Glomerular visceral epithelial cell (primary cell): ENCODE data around the gene PIKFYVE.
"Not testable (repeated sequence)": the region's sequence is repeated elsewhere in the genome, so short reads cannot be mapped to it uniquely, and the experiment has no call there.

Experiments
- DNase-seq: peaks from one replicate; pipeline ENCODE4 v3.0.0-alpha.2; 2016; ENCODE audit errors: extremely low spot score

The PIKFYVE gene

DNA sequence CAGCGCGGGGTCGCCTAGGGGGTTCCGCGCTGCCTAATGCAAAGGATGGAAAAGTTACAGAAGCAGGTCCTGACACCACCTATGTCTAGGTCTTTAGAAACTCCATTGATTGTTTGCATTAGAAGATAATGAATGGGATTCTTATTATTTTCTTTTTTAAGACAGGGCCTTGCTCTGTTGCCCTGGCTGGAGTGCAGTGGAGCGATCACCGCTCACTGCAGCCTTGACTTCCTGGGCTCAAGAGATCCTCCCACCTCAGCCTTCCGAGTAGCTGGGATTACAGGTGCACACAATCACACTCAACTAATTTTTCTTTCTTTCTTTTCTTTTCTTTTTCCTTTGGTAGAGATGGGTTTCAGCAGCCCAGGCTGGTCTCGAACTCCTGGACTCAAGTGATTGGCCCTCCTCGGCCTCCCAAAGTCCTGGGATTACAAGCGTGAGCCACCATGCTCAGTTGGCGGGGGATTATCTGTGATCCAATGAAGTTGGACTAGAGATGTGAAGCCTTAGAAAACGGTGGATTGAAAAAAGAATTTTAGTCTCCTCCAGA is 10.4 kb upstream of the PIKFYVE start:
- no peak for DNase-seq

DNA sequence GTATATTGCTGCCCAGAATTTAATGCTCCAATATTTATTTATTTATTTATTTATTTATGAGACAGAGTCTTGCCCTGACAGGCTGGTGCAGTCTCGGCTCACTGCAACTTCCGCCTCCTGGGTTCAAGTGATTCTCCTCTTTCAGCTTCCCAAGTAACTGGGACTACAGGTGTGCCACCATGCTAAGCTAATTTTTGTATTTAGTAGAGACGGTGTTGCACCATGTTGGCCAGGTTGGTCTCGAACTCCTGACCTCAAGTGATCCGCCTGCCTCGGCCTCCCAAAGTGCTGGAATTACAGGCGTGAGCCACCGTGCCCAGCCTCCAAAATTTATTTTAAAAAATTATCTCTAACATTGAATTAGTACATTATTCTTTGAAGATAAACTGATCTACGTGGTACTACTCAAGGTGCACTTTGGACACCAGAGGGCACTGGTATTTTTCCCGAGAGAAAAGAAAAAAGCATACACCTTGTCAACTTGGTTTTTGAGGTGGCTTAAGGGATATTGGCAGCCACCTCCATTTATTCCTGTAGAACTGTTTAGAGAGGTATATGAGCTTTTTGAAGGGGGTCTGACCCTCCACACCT is 9.8 kb upstream of the PIKFYVE start:
- DNase-seq = no peak

DNA sequence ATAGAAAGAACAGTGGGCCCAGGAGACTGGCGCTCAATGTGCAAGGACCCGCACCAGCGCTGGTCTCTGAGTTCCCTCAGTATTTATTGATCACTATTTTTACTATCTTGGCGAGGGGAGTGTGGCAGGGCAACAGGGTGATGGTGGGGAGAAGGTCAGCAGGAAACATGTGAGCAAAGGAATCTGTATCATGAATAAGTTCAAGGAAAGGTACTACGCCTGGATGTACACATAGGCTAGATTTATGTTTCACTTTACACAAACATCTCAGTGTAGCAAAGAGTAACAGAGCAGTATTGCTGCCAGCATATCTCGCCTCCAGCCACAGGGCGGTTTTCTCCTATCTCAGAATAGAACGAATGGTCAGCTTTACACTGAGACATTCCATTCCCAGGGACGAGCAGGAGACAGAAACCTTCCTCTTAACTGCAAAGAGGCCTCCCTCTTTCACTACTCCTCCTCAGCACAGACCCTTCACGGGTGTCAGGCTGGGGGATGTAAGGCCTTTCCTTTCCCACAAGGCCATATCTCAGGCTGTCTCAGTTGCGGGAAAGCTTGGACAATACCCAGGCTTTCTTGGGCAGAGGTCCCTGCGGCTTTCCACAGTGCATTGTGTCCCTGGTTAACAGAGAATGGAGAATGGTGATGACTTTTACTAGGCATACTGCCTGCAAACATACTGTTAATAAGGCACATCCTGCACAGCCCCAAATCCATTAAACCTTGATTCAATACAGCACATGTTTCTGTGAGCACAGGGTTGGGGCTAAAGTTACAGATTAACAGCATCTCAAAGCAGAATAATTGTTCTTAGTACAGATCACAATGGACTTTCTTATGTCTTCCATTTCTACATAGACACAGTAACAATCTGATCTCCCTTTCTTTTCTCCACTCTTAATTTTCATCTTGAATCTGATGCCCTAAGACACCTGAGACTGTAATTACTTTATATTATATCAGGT is 8.9 kb upstream of the PIKFYVE start:
- not testable (repeated sequence) for DNase-seq

DNA sequence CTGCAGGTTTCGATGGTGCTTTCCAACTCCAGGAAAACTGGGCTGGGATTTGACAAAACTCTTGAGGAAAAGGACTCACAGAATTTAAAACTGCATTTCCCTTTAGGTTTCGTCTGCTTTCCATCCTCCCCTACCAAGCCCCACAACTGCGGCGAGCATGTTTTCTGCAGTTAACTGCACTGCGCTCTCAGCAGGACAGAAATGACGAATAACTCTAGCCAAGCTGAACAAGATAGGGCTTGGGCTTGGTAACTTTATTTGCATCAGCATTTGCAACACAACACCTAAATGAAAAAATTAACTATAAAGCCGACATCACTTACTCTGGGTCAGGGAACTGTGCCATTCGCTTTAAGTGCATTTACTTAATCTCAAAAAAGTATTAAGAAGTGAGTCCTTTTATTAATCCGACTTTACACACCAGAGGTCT is 669 bp upstream of the PIKFYVE start:
- DNase-seq = peak; percentile 33

DNA sequence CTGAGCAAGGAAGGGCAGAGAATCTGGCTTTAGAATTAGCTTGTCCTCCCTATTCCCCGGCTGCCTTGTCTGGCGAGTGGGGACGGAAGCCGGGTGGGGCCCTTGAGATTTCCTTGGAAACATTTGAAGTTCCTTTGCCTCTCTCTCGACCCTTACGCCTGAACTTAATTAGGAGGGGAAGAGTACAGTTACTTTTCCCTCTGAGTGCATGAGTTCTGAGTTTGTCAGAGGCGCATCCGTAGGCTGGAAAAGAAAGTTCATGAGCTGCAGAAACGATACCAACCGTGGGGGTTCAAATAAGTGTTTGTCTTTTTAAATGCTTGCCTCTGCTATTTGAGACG is 468 bp downstream of the PIKFYVE start:
- DNase-seq = no peak

DNA sequence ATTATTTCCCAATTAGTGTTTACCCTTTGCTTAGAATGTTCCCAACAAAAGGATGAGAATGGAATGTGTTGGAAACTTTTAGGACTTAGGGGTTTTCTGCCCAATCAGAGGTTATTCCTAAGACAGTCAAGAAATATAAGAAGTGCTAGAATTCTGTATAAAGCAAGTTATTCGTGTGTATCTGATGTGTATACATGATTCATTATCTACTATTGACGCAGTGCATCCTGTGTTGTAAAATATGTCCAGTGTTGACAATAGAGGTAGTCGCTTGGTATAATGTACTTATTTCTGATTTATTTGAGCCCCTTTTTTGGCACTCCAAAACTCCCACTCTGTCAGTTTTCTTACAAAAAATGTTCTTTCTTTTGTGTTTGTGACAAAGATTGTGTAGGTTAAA is 881 bp downstream of the PIKFYVE start:
- DNase-seq = no peak

DNA sequence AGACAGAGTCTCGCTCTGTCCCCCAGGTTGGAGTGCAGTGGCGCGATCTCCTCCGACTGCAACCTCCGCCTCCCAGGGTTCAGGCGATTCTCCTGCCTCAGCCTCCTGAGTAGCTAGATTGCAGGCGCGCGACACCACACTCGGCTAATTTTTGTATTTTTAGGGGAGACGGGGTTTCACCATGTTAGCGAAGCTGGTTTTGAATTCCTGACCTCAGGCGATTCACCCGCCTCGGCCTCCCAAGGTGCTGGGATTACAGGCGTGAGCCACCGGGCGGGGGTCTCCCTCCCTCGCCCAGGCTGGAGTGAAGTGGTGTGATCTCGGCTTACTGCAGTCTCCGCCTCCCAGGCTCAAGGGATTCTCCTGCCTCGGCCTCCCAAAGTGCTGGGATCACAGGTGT is 1.5 kb downstream of the PIKFYVE start:
- not testable (repeated sequence) for DNase-seq

DNA sequence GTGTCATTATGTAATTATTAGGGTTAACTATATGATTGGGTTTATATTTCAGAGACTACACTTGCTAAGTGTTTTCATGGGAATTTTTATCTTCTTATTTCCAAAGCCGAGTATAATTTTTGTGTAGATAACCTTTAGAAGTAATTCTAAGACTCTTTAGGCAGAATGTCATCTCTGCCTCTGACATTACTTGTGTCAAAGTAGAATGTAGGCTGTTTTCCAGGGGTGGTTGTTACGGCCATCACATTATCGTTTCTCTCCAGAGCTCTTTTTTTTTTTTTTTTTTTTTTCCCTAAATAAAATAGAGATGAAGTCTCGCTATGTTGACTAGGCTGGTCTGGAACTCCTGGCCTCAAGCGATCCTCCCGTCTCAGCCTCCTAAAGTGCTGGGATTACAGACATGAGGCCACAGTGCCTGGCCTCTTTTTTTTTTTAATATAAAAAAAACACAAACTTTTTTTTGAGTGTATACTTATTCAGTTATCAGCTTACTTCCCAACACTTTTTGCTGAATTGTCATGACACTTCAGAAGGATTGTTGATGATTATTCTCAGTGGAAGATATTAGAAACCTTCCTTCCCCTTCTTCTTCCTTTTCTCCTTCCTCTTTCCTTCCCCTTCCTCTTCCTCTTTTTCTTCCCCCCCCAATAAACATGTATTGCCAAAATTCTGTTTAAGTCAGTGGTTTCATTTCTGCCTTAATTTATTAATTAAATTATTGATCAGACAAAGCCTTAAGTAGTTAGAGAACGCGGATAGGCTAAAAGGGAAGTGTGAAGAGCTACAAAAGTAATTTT is 2.3 kb downstream of the PIKFYVE start:
- no peak for DNase-seq

DNA sequence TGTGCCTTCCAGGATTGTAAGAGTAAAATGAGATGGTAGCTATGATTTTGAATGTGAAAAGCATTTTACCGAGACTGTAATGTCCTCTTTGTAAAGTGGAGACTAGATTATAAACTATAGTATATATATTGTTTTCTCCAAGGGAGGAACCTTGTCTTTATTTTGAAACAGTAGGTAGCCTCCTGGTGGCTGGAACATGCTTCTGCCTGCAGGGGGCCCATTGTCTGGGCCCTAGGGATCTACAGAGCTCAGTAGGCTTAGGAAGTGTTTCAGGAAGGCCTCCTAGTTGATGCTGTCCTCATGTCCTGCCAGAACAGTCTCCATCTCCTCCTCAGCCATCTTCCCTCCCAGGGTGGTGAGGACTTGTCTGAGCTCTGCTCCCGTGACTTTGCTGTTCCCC is 3.0 kb downstream of the PIKFYVE start:
- DNase-seq = no peak

DNA sequence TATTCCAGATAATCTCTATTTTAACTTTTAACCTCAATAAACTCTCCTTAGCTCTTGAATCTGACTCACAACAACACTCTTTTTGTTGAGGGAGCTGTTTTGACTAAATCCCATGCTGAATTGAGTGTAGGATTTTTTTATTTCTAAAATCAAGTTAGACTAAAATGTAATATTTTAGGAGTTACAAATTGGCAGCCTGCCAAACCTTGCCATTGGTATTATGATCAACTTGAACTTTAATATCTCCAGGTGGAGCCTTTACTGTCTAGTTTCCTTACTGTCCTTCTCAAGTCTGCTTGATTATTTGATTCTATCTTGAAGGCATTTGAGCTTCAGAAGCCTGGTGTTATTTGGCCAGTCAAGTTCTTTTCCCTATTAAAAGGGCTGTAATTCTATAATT is 8.7 kb downstream of the PIKFYVE start:
- DNase-seq = no peak

DNA sequence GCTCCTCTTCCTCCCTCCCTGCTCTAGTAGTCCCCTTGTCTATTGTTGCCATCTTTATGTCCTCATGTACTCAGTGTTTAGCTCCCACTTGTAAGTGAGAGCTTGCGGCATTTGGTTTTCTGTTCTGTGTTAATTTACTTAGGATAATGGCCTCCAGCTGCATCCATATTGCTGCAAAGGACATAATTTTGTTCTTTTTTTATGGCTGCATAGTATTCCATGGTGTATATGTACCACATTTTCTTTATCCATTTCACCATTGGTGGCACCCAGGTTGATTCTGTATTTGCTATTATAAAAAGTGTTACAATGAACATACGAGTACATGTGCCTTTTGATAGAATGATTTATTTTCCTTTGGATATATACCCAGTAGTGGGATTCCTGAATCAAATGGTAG is 12.5 kb downstream of the PIKFYVE start:
- no peak for DNase-seq

DNA sequence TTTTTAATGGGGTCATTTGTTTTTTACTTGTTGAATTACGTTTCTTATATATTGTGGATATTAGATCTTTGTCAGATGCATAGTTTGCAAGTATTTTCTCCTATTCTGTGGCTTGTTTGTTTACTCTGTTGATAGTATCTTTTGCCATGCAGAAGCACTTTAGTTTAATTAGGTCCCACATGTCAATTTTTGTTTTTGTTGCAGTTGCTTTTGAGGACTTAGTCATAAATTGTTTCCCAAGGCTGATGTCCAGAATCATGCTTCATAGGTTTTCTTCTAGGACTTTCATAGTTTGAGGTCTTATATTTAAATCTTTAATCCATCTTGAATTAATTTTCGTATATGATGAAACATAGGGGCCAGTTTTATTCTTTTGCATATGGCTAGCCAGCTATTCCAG is 13.2 kb downstream of the PIKFYVE start:
- DNase-seq = no peak

DNA sequence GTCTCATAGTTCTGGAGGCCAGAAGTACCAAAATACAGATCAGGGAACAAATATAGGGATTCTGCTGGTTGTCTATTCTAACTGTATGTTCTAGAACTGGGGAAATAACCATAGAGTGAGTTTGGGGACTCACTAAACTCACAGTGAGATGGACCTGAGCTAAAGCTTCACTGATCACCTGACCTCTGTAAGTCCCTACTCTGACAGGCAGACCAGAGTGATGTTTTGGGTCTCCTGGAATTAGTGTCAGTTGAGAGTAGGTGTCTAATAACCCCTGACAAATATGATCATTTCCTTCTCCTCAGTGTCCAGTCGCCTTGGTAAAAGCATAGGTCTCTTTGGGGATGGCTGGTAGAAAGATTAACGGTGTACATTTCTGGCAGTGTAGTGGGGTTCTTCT is 14.2 kb downstream of the PIKFYVE start:
- no peak for DNase-seq

DNA sequence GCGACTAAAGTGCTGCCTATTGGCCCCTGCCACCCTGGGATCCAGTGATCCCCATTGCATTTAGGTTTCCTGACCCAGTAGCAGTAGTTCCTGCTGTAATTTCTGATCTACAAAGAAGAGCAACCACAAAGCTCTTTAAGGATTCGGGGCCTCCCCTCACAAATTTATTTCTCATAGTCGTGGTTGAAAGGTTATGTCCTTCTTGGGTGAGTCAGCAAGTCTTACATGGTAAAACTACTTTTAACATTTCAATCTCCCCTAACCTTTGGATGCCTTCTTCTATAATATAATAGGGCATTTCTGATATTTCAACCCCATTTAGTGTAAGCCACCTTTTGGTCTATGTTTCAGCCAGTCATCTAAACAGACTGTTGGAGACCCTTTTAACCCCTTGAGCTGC is 14.9 kb downstream of the PIKFYVE start:
- DNase-seq = peak; percentile 30

DNA sequence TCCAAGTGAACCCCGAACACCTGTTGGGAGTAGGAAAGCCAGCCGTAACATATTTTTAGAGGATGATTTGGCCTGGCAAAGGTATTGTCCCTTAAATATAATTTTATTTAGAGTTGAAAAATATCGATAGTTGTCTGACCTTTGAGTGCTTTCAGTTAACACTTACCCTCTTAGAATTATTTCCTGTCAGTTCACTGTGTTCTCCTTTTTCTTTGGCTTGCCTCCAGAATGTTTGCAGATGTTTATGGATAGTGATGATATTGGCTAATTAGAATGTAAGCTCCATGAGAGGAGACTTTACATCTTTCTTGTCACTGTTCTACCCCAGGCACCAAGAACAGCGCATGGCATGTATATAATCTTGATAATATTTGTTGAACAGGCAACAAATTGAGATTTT is 19.8 kb downstream of the PIKFYVE start:
- DNase-seq = no peak

DNA sequence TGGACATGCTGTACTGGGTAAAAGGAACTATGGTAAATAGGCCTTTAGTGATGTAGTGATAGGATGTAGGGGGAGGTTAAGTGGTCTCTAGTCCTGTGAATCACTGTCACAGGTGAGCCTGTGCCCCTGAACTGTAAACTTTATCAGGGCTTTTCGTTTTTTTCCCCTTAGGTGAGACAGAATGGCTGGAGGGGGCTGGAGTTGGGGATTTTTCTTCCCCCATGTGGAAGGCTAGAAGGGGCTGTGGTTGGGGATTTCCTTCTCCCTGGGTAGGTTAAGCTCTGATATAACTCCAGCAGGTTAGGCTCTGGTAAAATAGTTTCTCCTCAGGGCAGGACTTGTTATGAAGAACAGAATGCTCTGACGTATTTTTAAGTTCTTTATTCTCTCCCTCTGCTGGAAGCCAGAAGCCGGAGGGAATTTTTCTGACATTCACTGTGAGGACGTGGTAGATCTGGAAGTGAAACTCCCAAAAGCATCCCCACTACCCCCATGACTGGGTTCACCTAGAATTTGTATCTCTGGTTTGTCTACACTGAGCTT is 28.5 kb downstream of the PIKFYVE start:
- no peak for DNase-seq

DNA sequence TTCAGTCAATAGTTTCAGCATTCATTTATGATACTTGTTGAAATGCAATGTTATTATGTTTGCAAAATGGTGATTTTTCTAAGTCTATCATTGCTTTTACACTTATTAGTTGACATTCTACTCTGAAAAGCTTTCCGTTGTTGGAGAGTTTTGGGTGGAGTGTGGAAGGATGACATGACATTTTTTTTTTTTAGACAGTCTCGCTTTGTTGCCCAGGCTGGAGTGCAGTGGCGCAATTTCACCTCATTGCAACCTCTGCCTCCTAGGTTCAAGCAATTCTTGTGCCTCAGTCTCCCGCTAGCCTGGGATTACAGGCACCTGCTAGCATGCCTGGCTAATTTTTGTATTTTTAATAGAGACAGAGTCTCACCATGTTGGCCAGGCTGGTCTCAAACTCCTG is 29.8 kb downstream of the PIKFYVE start:
- DNase-seq = no peak

DNA sequence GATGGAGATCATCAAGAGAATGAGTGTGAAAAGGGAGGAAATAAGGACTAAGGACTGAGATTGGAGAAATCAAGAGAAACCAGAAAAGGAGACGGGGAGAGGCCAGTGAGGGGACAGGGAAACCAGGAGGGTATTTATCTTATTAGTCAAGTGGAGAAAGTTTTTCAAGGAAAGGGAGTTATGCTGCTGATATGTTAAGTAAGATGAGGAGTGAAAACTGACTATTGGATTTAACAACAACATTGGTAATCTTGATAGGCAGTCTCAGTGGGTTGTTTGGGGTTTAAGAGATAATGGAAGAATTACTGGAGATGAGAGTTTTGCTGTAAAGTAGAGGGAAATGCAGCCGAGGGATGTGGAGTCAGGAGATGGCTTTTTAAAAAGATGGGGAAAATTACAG is 30.6 kb downstream of the PIKFYVE start:
- no peak for DNase-seq

DNA sequence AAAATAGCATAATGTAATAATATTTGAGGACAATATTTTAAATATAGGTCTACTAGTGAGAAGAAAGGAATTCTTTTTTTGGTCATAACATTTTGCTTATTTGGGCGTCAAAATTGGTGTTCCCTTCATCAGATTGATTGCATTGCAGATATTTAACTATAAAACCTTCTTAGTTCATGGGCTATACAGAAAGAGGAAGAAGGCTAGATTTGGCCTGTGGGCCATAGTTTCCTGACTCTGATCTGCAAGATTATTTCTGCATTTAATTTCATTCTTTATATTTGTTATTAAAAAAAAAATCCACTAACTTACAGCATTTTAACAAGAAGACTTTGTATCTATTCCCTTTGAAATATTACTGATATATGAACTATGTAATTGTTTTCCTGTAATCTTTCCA is 31.9 kb downstream of the PIKFYVE start:
- DNase-seq = no peak

DNA sequence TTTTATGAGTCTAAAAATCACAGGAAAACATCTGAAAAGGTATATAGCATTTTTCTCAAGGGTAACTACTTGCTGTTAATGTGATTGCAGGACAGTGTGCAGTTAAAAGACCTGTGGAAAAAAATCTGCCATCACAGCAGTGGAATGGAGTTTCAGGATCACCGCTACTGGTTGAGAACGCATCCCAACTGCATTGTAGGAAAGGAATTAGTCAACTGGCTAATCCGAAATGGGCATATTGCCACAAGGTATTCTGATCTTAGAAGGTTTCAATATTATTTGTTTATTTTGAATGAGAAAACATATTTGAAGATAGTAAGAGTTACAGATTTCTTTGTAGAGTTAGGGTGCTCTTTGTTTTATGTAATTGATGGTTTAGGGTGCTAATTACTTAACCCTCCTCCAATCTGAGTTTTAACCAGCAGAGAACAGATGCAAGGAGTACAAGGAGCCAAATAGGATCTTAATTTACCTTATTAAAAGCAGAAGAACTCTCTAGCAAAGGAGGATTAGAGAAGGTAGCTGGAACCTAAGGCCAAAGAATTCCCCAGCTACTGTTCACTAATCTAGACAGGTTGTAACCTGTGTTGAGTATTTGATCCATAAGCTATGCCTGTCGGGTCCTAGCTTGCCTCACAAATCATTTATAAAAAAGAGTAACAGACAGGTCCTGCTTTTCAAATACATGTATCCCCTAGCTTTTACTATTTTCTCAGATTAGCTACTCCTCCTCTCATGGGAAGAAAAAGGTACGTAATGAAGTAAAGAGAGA is 35.0 kb downstream of the PIKFYVE start:
- no peak for DNase-seq

DNA sequence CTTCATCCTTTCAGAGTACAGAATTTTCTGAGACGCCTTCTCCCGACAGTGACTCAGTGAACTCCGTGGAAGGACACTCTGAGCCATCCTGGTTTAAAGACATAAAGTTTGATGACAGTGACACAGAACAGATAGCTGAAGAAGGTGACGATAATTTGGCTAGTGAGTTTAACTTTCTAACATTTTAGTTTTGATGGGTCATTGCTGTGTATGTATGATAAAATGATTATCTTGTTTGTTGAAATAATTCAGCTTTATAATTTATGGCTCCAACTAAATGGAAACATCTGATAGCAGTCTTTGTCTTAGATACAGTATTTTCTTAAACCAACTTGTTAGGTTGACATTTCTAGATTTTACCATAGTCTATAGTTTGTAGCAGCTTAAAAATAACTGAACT is 38.1 kb downstream of the PIKFYVE start:
- DNase-seq = no peak
